ENCODE measurements around the gene ARFGEF3.

DNA sequence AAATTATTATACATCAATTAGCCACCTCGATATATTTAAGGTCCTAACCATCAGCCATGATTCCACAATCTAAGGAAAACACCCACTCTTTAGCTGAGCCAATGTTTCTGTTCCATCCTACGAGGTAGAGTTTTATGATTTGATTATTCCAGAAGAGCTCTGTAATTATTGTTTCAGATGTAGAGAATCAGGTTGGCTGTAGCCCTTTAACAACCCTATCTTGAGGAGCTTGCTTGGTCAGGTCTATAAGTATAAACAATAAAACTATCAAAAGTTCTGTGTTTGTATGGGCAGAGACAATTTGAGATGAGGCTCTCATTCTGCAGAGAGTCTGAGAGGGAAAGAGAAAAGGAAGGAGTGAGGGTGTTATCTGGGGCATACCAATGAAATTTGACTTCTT lies 56.7 kb downstream of the ARFGEF3 start, which contains the start of gene PBOV1:
- no peak for TF ChIP-seq POLR2A (IDR thresholded peaks at IDR 0.05)
- TF ChIP-seq, protein P1, sequence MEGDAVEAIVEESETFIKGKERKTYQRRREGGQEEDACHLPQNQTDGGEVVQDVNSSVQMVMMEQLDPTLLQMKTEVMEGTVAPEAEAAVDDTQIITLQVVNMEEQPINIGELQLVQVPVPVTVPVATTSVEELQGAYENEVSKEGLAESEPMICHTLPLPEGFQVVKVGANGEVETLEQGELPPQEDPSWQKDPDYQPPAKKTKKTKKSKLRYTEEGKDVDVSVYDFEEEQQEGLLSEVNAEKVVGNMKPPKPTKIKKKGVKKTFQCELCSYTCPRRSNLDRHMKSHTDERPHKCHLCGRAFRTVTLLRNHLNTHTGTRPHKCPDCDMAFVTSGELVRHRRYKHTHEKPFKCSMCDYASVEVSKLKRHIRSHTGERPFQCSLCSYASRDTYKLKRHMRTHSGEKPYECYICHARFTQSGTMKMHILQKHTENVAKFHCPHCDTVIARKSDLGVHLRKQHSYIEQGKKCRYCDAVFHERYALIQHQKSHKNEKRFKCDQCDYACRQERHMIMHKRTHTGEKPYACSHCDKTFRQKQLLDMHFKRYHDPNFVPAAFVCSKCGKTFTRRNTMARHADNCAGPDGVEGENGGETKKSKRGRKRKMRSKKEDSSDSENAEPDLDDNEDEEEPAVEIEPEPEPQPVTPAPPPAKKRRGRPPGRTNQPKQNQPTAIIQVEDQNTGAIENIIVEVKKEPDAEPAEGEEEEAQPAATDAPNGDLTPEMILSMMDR (IDR thresholded peaks at IDR 0.05), result no peak
